Skeletal muscle tissue (tissue), 4 donors: ENCODE measurements around the gene ALDH4A1. TPM values are rescaled to one million over a fixed set of nuclear protein-coding genes. Genes with fewer than 3 reads are reported as not detected.

Experiments
- H3K27ac ChIP-seq: one replicate; pipeline ENCODE4 v1.7.0; 2013; ENCODE audit warnings: mild to moderate bottlenecking, low read depth, low read length, inconsistent platforms
- H3K27me3 ChIP-seq, 3 donors: one replicate each; pipeline ENCODE4 v1.7.0; 2013; ENCODE audit warnings: low read length in 3 of 3; ENCODE audit not compliant: control insufficient read depth in 3 of 3, insufficient read depth in 3 of 3
- H3K36me3 ChIP-seq, 3 donors: one replicate each; pipeline ENCODE4 v1.7.0; 2013; ENCODE audit warnings: low read length in 3 of 3; ENCODE audit not compliant: control insufficient read depth in 3 of 3, insufficient read depth in 3 of 3
- H3K4me1 ChIP-seq, 3 donors: one replicate each; pipeline ENCODE4 v1.7.0; 2013; ENCODE audit warnings: low read length in 3 of 3, mild to moderate bottlenecking in 3 of 3; ENCODE audit not compliant: control insufficient read depth in 3 of 3, insufficient read depth in 3 of 3
- H3K4me3 ChIP-seq, 3 donors: one replicate each; pipeline ENCODE4 v1.7.0; 2013; ENCODE audit warnings: low read length in 3 of 3
- H3K9ac ChIP-seq, 3 donors: one replicate each; pipeline ENCODE4 v1.7.0; 2013; ENCODE audit warnings: low read length in 3 of 3, mild to moderate bottlenecking in 3 of 3, moderate library complexity in 2 of 3, low read depth in 1 of 3
- H3K9me3 ChIP-seq, 3 donors: one replicate each; pipeline ENCODE4 v1.7.0; 2013; ENCODE audit warnings: low read length in 3 of 3; ENCODE audit not compliant: control insufficient read depth in 3 of 3
- total RNA-seq: library from RNA; depleted of rRNA; stranded (reverse); fragments of >200 nt; gene quantifications from one replicate; pipeline ENCODE4 v1.2.3, GENCODE V29; 2014
- donor health status: Osteomylitis.

ALDH4A1 gene
- total RNA-seq, 1 donor from 2014 or later = 6.3 TPM

DNA sequence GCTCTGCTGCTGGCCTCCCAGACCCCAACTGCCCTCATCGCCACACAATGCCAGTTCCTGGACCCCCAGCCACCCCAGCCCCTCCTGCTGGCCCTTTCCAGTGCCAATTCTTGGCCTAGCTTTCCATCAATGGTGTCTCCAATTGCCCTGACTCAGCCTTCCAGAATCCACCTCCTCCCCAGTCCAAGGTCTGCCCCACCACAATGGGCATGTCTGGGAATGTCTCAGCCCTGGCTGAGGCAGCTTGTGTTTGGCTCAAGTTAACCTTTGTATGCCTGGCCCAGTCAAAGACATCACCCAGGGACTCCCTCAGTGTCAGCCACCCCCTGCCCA is 16.4 kb downstream of the ALDH4A1 start:
- H3K9ac ChIP-seq = peak overlapping the region in 1 of 3 donors; percentile 32

DNA sequence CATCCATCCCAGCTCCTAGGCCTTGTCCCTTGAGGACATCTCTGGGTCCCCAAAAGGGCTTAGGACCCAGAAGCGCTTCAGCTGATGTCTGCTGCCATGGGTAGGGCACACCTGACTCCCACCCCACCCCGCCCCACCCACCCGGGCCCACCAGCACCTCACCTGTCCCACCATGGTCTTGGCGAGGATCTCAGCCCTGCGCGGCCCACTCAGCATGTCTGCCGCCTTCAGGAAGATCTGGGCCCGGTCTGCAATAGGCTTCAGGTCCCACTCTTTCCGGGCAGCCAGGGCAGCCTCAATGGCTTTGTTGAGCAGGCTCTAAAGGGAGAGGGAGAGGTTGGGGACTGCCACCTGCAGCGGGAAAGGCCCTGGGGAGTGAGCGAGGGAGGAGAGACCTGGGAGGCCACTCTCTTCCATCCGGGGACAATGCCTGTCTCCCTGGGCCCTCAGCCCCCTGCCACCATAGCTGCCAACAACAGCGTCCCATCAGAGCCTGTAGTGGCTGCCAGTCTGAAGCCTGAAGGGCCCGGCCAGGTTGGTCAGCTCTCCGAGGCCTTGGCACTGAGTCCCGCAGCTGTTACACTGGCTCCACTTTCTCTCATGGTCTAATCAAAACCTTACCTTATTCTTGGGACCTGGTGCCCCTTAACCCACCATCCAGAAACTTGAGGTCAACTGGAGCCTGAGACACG is 16.9 kb downstream of the ALDH4A1 start:
- H3K27ac ChIP-seq = peak overlapping the region; percentile 69
- peaks cover 37 to 46% (median 45%) of the 10 kb centered on the region in 3 donors for H3K4me1 ChIP-seq
- H3K4me3 ChIP-seq = no peak overlapping the region
- no peak overlapping the region for H3K9ac ChIP-seq
- peaks cover 26 to 47% (median 35%) of the 10 kb centered on the region in 3 donors for H3K36me3 ChIP-seq
- no peaks in the 10 kb centered on the region for H3K27me3 ChIP-seq
- no peaks in the 10 kb centered on the region for H3K9me3 ChIP-seq

More for the DNA sequence above, 16.4 kb downstream of the ALDH4A1 start:
- peak overlapping the region in 1 of 3 donors; percentile 13 for H3K4me3 ChIP-seq
- H3K27ac ChIP-seq = peak overlapping the region; percentile 69
- H3K4me1 ChIP-seq = peaks cover 43 to 51% (median 50%) of the 10 kb centered on the region in 3 donors
- H3K36me3 ChIP-seq = peaks cover 24 to 42% (median 32%) of the 10 kb centered on the region in 3 donors
- H3K9me3 ChIP-seq = no peaks in the 10 kb centered on the region
- no peaks in the 10 kb centered on the region for H3K27me3 ChIP-seq

DNA sequence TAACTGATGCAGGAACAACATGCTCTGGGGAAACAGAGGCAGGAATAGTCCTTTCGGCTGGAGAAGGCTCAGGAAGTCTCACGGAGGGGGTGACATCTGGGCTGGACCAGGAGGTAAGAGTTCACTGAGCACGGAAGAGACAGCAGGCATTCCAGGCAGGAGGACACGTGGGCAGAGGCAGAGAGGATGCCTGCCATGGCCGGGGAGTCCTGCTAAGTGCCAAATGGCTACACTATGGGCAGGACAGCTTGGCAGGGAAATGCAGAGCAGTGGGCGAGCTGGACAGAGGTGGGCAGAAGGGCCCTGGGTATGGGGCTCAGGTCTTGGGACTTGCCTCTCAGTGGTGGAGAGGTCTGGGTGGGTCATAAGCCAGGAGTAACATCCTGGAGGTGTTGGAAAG is 17.6 kb downstream of the ALDH4A1 start:
- Histone ChIP-seq H3K27me3 (no peaks in the 10 kb centered on the region), H3K9me3 (no peaks in the 10 kb centered on the region), H3K4me3 (no peak overlapping the region), H3K4me1 (peaks cover 35 to 44% (median 44%) of the 10 kb centered on the region in 3 donors), H3K9ac (peak overlapping the region in 1 of 3 donors; percentile 8), H3K27ac (no peak overlapping the region), H3K36me3 (peaks cover 26 to 49% (median 35%) of the 10 kb centered on the region in 3 donors)

DNA sequence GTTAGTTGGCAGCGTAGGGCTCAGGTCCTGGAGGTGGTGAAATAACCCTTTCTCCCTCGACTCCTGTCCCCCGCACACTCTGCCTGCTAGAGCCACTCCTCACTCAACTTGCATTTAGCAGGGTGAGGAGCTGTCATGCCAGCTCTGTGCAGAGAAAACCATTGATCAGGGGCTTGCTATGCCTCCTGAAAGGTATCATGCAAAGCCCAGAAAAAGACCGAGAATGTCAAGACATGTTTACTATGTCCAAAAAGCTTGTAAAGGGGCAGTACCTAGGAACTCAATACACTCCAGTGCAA is 18.0 kb downstream of the ALDH4A1 start:
- peaks cover 35 to 44% (median 44%) of the 10 kb centered on the region in 3 donors for H3K4me1 ChIP-seq
- H3K27me3 ChIP-seq = no peaks in the 10 kb centered on the region
- H3K9me3 ChIP-seq = no peaks in the 10 kb centered on the region
- peaks cover 26 to 49% (median 35%) of the 10 kb centered on the region in 3 donors for H3K36me3 ChIP-seq
- H3K4me3 ChIP-seq = no peak overlapping the region
- no peak overlapping the region for H3K27ac ChIP-seq
- H3K9ac ChIP-seq = peak overlapping the region in 1 of 3 donors; percentile 54

DNA sequence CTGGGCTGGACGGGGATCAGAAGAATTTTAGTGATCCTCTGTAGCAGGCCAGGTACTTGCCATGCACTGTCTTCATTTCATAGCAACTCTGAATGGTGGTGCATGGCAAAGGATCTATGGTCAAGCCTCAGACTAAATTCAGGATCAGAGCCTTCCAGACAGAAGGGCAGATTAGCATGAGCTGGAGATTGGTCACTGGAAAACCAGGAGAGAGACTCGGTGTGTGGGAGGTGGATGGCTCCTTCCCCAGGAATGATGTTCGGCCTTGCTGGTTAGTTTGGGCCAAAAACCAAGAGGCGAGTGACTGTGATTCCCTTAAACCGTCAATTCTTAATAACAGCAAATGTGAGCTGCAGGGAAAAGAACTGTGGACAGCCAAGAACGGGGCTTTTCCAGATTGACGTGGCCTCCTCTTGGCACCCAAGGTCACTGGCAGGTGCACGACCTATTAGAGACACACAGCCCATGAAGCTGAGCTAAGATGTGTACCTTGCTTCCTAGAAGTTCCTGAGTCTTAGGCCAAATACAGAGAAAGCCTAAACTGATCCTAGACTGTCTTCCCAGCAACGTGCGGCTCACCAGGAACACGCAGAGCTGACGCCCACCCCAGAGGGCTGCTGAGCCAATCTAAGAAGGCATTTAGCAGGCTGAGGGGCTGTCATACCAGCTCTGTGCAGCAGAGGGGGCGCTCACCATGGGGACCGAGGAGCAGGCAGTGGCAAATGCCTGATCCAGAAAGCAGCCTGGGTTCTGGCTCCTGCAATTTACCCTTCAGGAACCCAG is 18.5 kb downstream of the ALDH4A1 start:
- Histone ChIP-seq H3K4me1 (peaks cover 35 to 44% (median 44%) of the 10 kb centered on the region in 3 donors), H3K9ac (peak overlapping the region in 1 of 3 donors; percentile 54), H3K4me3 (no peak overlapping the region), H3K27ac (no peak overlapping the region), H3K9me3 (no peaks in the 10 kb centered on the region), H3K27me3 (no peaks in the 10 kb centered on the region), H3K36me3 (peaks cover 22 to 46% (median 38%) of the 10 kb centered on the region in 3 donors)

DNA sequence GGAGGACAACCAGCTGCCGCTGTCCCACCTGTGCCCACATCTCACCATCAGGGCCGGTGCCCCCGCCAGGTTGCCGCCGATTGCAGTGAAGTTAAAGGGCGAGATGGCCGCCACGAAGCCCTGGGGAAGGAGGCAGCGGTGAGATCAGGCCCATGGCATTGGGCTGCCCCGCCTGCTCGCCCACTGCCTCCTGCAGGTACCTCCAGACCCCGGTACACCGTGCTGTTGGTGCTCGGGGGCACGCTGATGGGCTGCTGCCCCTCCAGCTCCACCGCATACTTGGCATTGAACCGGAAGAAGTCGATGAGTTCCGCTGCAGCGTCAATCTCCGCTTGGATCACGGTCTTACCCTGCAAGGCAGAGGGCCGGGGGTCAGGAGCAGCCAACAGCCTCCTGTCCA is 19.3 kb downstream of the ALDH4A1 start:
- H3K9ac ChIP-seq = peak overlapping the region in 1 of 3 donors; percentile 40
- no peaks in the 10 kb centered on the region for H3K9me3 ChIP-seq
- H3K27ac ChIP-seq = no peak overlapping the region
- peaks cover 35 to 44% (median 44%) of the 10 kb centered on the region in 3 donors for H3K4me1 ChIP-seq
- peaks cover 14 to 40% (median 32%) of the 10 kb centered on the region in 3 donors for H3K36me3 ChIP-seq
- H3K27me3 ChIP-seq = no peaks in the 10 kb centered on the region
- no peak overlapping the region for H3K4me3 ChIP-seq

DNA sequence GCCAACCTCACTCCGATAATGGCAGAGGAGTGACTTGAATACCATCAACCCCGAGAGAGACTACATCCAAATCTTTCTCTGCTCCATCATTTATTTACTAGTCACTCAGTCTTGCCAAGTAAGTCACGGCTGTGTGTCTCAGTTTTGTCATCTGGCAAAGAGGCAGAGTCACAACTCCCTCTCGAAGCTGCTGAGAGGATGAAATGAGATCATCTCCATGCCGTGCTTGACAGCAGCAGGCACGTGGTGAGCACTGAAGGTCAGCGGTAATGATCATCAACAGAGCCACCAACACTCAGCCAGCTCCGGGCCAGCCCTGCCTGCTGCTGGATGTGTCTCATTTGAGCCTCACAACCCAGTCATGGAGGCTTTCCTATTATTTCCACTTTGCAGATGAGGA is 19.9 kb downstream of the ALDH4A1 start:
- Histone ChIP-seq H3K4me1 (peaks cover 35 to 44% (median 44%) of the 10 kb centered on the region in 3 donors), H3K27ac (no peak overlapping the region), H3K27me3 (no peaks in the 10 kb centered on the region), H3K9me3 (no peaks in the 10 kb centered on the region), H3K4me3 (no peak overlapping the region), H3K36me3 (peaks cover 12 to 34% (median 28%) of the 10 kb centered on the region in 3 donors), H3K9ac (peak overlapping the region in 1 of 3 donors; percentile 40)

DNA sequence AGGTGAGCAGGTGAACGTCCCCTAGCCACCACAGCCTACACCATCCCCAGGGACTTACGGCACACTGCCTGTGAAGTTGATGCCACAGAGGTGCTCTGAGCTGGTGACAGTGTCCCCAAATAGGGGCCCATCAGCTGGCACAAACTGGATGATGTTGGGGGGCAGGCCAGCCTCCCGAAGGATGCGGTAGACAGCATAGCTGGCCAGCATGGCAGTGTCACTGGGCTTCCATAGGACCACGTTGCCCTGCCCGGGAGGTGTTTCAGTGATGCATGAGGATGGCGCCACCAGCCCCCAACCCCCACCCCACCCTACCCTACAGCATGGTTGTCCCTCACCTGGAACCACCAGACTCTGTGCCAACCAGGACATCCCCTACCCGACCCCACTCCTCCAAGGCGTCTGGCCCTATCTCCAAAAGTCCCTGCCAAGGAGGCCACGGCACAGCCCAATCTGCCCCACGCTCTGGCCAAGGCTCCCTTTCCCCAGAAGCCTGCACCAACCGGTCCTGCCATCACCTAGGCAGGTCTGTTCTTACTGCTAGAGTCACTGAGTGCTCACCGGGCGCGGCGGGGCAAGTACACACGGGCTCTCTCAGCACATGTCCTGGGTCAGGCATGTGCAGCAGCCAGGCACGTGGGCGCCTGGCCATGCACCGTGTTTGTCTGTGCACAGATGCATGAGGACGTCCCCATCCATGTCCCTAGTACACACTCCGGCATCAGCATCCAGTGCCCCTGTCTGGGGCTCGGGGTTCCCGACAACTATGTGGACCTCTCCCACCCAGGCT is 20.5 kb downstream of the ALDH4A1 start:
- H3K36me3 ChIP-seq = peaks cover 11 to 36% (median 30%) of the 10 kb centered on the region in 3 donors
- H3K4me3 ChIP-seq = no peak overlapping the region
- H3K9ac ChIP-seq = peak overlapping the region in 1 of 3 donors; percentile 40
- H3K27me3 ChIP-seq = no peaks in the 10 kb centered on the region
- H3K9me3 ChIP-seq = no peaks in the 10 kb centered on the region
- peaks cover 35 to 44% (median 44%) of the 10 kb centered on the region in 3 donors for H3K4me1 ChIP-seq
- no peak overlapping the region for H3K27ac ChIP-seq

DNA sequence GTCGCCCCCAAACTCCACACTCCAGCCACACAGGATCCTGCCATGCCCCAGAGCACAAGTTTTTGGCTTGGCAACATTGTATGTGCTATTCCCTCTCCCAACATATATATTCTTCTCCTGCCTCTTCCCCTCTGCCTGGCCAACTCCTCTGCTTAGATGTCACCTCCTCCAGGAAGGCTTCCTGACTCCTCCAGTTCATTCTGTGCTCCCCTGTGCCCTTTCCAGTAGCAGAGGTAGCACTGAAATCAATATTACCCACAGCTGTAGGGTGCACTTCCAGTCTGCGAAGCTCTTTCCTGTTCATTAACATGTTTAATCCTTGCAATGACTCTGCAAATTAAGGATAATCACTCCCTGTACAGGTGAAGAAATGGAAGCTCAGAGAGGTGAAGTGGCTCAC is 21.2 kb downstream of the ALDH4A1 start:
- H3K9ac ChIP-seq = no peak overlapping the region
- peaks cover 17 to 42% (median 36%) of the 10 kb centered on the region in 3 donors for H3K36me3 ChIP-seq
- H3K4me3 ChIP-seq = no peak overlapping the region
- H3K27ac ChIP-seq = no peak overlapping the region
- peaks cover 29 to 39% (median 37%) of the 10 kb centered on the region in 3 donors for H3K4me1 ChIP-seq
- H3K9me3 ChIP-seq = no peaks in the 10 kb centered on the region
- H3K27me3 ChIP-seq = no peaks in the 10 kb centered on the region
